Measurements from ENCODE around the gene HPF1. TPM values are rescaled to one million over a fixed set of nuclear protein-coding genes. Genes with fewer than 3 reads are reported as not detected.
A peak's percentile ranks its signal among the peaks of the same experiment; 100 is the strongest.

HPF1 gene
- total and polyA plus RNA-seq, 2 of the 13 experiments (the other 11 are each of a cell fraction or from before 2014, with no cell fraction given), result 5.1 to 14.8 TPM

GRCh38 chr4:169757575-169758184 lies at the start of gene HPF1 (continued):
- TF ChIP-seq ZBTB14 (CRISPR knock-in tag; IDR thresholded peaks at IDR 0.05) (no peak), ZNF878 (CRISPR knock-in tag; IDR thresholded peaks at IDR 0.05) (no peak), ZNF407 (CRISPR knock-in tag; IDR thresholded peaks at IDR 0.05; ENCODE audit: not compliant biosample characterization) (no peak), ZMYM2 (CRISPR knock-in tag; IDR thresholded peaks at IDR 0.05) (no peak), RARA (CRISPR knock-in tag; IDR thresholded peaks at IDR 0.05) (0 out of 2 replicates have a peak, but pooled peaks have one; percentile 24), ZNF224 (CRISPR knock-in tag; IDR thresholded peaks at IDR 0.05) (no peak), CENPX (CRISPR knock-in tag; IDR thresholded peaks at IDR 0.05) (no peak), SSRP1 (CRISPR knock-in tag; IDR thresholded peaks at IDR 0.05) (no peak), SRF (IDR thresholded peaks at IDR 0.05; ENCODE audit: low read depth, low read length) (peak; percentile 90), BRD4 (CRISPR knock-in tag; IDR thresholded peaks at IDR 0.05) (no peak), NKX3-1 (CRISPR knock-in tag; IDR thresholded peaks at IDR 0.05) (0 out of 2 replicates have a peak, but pooled peaks have one; percentile 43), ZNF24 (IDR thresholded peaks at IDR 0.05) (no peak), ZUFSP (CRISPR knock-in tag; IDR thresholded peaks at IDR 0.05; ENCODE audit: borderline replicate concordance) (no peak), JUNB (CRISPR knock-in tag; IDR thresholded peaks at IDR 0.05; ENCODE audit: borderline replicate concordance) (no peak), HES4 (CRISPR knock-in tag; IDR thresholded peaks at IDR 0.05; ENCODE audit: borderline replicate concordance) (0 out of 2 replicates have a peak, but pooled peaks have one; percentile 29), ZNF138 (CRISPR knock-in tag; IDR thresholded peaks at IDR 0.05; ENCODE audit: low read depth) (peak; percentile 56; the same call in 1 of the 2 replicates), ZNF512 (CRISPR knock-in tag; IDR thresholded peaks at IDR 0.05) (no peak), CCAR2 (optimal IDR thresholded peaks at IDR 0.05; ENCODE audit: low read depth, low read length) (no peak)

Measured in HepG2 (cell line).